NOMO-1 (cell line): Measurements from ENCODE around the gene P2RX2.

Source experiments
- DNase-seq, 2 experiments: peaks; one replicate each; lab custom pipeline; 2025; ENCODE audit not compliant: unreplicated experiment in 2 of 2; lab: John Stamatoyannopoulos, UW

The P2RX2 gene

DNA sequence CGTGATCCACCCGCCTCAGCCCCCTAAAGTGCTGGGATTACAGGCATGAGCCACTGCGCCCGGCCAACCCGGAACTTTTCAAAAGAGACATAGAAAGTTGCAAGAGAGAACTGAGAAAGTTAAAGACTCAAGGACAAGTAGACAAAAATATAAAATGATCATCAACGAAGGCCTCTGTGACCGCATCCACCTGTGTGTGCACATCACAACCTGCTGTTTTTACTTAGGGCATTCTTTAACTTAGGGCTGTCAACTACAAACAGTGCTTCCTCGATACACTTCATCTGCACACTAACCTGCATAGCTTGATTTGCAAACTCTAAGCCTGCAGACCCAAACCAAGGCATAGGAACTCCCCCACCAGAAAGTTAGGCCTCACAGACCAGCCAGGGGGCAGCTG is 14.8 kb downstream of the P2RX2 start:
- no peak for DNase-seq

DNA sequence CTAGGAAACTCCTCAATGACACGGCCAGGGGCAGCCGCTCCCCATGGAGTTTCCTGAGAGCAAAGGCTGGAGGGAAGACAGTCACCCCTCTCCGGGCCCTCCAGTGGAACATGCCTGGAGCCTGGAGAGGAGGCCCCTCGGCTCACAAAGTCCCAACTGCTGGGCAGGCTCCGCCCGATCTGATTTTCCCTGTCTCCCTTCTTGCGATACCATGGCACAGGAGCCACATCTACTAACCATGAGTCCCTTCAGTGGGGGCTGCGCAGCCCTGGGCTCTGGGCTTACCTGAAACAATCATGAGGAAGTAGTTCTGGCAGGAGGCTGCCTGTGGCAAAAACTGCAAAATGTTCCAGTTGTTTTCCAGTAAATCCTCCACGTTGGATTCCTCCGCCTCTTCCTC is 15.3 kb downstream of the P2RX2 start:
- DNase-seq, result no peak

DNA sequence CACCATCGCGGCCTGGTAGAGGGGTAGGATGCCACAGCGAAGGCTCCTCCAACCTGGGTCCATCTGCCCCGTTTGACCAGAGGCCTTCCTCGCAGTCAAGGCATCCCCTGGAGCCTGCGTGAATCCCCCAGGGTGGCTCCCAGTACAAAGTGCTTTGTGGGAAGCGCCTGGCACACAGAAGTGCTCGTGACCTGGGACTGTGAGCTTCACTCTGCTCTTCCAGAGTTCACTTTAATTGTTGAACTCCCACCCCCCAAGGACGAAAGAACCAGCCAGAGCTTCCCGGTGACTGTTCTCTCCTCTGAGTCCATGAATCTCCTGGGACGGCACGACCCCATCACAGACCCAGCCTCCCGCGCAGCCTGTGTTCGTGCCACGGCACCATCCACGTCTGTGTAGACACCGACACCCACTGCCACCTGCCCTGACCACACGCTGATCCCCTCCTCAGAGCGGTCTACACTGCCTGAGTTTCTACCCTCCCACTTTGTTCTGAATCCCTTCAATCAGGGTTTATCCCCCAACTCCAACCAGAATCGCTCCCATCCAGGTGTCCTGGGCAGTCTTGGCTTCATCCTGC is 15.9 kb downstream of the P2RX2 start:
- DNase-seq, result no peak

- DNase-seq, result no peak
Observed at GRCh38 chr12:132635076-132635955, 16.7 kb downstream of the P2RX2 start.

DNA sequence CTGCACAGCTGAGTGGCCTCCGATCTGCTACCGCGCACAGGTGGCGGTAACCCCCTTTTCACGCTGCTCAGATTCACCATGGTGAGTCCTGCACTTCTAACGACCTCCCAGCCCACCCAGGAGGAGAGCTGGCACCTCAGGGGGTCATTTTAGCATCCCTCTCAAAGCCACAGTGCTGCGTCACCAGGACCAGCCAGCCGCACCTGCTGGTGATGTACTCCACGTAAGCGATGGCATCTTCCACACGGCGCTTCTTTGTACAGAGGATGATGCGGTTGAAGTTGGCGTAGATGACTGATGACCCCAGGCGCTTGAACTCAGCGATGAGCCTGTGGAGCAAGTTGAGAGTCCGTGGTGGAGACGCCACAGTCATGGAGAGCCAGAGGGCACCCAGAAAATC is 19.2 kb downstream of the P2RX2 start:
- DNase-seq, result no peak

DNA sequence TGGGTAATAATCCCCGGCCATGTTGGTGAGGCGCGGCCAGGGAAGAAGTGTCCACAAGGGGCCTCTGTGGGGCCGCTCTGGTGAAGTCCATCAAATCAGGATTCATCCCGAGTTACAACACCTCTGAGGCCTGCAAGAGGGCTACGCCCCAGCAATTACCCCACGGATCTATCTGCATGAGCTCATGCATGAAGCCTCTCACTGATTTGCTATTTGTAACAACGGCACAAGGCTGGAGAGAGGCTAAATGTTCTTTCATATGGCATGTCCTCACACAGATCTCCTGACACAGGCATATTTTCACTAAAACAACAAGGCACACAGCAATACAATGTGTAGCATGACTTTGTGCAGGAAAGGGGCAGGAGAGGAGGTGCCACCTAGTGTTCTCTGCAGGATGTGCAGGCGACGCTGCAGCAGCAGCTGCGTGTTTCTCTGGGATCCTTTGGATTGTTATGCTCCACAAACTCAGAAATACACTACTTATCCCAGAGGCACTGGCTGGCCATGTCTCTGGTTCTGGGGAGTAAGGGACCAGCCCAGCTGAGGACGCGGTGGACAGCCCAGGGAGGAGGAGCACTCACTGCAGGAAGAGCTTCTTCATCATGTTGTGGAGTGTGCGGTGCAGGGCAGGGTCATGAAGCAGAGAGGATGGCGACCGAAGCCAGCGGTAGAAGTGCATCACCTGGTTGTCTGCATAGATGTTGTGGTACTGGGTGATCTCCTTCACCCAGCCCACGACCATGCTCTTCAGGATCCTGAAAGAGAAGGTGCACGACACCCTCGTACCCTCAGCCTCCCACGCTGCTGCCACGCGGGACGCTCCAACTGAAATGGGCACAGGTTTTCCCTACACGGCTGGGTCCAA is 20.2 kb downstream of the P2RX2 start:
- peak; percentile 72 to 83 for DNase-seq

DNA sequence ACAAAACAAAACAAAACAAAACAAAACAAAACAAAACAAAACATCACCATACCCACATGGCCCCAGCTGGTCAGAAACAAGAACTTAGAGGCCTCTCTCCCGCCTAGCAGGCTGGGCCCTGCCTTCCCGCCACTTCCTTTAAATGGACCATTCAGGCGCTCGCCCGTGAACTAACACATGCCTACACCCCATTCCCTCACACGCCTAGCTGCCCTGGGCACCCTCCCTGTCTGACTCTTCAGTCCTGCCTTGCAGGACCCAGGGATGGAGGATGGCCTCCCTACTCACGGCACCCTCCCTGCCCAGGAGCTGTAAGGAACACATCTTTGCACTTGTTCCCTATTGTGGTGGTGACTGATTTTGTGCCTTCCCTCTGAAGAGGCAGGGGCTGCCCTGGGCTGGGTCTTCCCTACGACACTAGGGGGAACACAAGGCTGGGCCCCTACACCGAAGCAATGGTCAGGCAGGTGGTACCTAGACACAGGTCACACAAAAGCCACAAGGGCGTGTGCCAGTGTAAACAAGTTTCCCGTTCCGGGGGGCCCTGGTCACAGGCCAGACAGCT is 21.5 kb downstream of the P2RX2 start:
- no peak for DNase-seq

DNA sequence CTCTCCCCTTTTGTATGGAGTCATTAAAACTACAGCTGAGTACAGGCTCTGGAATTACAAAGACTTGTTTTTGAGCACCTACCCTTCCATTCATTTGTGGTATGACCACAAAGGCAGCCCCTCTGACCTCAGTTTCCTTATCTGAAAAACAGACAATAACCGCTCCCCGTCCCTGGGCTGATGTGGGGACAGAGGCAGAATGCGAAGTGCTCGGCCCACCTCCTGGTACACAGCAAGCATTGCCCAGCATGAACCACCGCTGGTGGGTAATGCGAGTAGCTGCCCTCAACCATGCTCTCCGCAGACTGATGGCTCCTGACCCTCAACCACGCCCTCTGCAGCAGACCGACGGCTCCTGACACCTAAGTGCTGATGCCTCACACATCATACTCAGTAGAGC is 22.4 kb downstream of the P2RX2 start:
- DNase-seq, result no peak

GRCh38 chr12:132641811-132642650 is 23.5 kb downstream of the P2RX2 start:
- no peak for DNase-seq

- DNase-seq, result no peak
Observed at GRCh38 chr12:132642846-132643835, 24.6 kb downstream of the P2RX2 start.

DNA sequence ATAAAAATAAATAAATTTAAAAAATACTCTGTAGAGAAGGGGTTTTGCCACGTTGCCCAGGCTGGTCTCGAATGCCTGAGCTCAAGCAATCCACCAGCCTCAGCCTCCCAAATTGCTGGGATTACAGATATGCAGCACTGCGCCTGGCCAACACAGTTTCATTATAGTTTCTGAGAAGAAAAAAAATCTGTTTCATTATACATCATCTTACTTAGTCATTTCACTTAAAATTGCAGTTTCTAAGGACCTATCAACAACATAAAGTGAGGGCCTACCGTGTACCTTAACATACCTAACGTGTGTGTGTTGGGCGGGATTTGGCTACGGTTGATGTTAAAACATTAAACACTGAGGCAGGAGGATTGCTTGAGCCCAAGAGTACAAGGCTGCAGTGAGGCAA is 28.3 kb downstream of the P2RX2 start:
- DNase-seq, result no peak

- no peak for DNase-seq
Observed at GRCh38 chr12:132647858-132648257, 29.3 kb downstream of the P2RX2 start.

GRCh38 chr12:132648616-132649225 is 30.1 kb downstream of the P2RX2 start:
- no peak for DNase-seq

DNA sequence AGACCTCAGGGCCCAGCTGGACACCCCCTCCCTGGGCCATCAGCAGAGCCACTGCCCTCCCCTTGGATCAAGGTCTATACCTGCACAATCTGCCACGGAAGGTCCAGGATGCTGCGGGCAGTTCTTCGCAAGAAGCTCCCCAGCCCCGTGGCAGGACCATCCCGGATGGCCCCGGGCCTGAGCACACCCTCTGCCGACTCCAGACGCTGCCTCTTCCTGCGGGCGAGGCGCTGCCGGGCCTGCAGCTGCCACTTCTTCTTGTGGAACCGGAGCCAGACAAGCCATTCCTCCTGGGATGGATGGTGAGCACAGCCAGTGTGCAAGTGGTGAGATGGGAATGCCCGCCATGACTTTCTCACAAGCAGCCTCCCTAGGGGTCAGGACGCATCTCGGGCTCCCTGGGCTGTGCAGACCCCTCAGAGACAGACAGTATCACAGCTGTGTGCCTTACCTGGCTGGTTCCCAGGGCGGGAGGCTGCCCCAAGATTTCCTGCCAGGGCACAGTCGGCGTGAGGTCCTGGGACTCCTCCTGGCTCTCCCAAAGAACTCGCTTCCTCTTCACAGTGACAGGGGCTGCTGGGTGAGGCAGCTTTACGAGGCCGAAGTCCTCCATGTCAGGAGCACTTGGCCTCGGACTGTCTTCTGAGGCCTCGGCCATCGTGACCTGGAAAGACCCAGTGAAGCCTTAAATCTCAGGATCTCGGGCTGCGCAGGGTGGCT is 30.8 kb downstream of the P2RX2 start:
- no peak for DNase-seq

DNA sequence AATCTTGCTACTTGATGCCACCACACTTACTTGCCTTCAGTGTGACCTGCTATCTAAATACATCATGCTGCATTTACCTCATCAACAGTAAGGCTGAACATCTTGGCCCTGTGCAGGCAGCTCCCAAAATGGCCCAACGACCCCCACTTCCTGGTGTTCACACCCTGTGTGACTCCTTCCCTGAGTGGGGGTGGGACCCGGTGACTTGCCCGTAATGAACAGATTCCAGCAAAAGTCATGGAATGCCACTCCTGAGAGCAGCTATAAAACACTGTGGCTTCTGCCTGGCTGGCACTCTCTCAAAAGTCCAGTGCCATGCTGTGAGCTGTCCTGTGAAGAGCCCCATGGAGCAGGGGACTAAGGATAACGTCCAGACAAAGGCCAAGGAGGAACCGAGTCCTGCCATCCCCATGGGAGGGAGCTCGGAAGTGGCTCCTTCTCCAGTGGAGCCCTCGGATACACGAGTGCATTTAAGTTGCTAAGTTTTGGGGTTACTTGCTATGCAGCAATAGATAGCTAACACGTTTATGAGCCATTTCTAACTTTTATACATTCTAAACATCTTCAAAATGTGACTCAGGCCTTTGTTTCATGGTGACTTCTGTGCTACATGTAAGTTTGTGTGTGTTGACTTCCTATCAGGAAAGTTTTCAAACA is 33.0 kb downstream of the P2RX2 start:
- peak in 1 of 2 experiments; percentile 99 for DNase-seq

DNA sequence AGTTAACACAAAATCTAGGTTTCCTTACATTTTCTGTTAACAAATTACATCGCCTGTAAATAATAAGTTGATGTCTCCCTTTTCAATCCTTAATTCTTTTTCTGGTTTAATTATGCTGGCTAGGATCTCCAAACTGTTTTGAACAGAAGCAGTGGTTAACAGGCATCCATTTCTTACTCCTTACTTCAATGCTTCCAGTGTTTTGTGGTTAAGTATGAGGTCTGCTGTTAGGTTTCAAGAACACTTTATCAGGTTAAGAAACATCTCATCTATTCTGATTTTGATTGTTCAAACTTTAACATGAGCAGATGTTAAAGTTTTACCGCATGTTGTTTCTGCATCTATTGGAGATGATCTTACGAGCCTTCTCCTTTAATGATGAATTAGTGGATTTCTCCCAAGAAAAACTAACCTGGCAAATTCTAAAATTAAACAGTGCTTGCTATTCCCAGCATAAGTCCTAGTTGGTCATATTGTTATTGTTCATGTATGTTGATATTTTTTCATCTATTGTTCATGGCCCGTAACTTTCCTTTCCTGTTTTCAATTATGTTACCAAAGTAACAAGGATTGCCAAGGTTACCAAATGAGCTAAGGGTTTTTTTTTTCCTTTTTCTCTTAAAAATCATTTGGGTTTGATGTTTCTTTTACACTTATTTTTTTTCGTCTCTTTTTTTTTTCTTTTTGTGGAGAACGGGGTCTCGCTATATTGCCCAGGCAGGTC is 35.2 kb downstream of the P2RX2 start:
- no peak for DNase-seq
